Retina (tissue), 1 donor: ENCODE measurements around the gene CLIC4.
"Not testable (repeated sequence)": the region's sequence is repeated elsewhere in the genome, so short reads cannot be mapped to it uniquely, and the experiment has no call there.

ENCODE experiments used
- DNase-seq: peaks from one replicate; pipeline ENCODE4 v3.0.0-alpha.2; 2016

Gene CLIC4

DNA sequence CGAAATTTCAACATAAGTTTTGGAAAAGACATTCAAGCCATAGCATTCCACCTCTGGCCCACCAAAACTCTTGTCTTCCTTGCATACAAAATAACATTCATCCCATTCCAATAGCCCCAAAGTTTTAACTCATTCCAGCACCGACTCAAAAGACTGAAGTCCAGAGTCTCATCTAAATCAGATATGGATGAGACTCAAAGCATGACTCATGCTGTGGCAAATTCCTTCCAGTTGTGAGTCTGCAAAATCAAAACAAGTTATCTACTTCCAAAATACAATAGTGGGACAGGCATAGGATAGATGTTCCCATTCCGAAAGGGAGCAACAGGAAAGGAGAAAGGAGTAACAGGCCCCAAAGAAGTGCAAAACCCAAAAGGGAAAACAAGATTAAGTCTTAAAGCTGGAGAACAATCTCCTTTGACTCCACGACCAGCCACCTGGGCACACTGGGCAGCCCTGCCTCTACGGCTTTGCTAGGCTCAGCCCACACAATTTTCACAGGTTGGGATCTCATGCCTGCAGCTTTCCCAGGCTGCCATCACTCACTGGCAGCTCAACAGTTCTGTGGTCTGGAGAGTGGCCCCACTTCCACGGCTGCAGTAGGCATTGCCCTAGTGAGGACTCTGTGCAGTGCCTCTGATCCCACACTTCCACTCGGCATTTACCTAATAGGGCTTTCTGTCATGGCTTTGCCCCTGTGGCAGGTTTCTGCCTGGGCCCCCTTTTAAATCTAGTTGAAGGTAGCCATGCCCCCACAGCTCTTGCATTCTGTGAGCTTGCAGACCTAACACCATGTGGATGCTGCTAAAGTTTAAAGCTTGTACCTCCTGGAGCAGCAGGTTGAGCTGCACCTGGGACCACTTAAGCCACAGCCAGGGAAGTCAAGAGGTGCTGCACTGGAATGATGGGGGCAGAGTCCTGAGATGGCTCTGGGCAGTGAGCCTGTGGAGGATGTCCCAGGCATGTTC is 133.8 kb downstream of the CLIC4 start:
- no peak for DNase-seq

DNA sequence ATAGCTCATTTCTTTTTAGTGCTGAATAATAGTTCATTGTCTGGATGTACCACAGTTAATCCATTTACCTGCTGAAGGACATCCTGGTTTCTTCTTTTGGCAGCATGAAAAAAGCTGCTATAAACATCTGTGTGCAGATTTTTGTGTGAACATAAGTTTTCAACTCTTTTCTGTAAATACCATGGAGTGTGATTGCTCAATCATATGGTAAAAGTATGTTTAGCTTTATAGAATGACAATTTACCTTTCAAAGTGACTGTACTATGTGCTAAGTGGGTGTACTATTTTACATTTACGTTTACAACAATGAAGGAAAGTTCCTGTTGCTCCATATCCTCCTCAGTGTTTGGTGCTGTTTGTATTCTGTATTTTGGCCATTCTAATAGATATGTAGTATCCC is 135.8 kb downstream of the CLIC4 start:
- DNase-seq, result no peak

DNA sequence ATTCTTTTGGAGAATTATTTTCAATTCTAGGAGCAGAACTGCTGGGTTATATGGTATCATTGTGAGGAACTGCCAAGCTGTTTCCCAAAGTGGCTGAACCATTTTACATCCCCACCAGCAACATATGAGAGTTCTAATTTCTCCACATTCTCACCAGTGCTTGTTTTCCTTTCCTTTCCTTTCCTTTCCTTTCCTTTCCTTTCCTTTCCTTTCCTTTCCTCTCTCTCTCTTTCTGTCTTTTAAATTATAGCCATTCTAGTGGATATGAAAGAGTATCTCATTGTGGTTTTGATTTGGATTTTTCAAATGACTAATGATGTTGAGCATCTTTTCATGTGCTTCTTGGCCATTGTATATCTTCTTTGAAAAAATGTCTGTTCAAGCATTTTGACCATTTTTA is 139.5 kb downstream of the CLIC4 start:
- DNase-seq, result no peak

DNA sequence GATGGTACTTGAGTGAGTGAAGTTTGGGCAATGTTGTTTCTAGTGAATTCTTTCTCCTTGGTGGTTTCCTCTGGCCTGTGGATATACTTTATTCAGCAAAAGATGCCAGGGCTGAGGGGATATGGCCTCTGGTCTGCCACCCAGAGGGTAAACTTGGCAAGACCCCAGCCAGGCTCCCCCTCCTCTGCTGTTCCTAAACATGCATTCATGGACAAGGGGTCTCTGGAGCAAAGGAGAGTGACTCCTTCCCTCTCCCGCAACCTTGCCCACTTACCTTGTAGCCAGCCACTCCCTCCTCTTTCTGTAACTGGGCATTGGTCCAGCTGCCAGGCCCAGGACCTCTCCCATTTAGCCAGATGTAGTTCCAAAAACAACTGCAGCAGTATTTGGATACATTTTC is 141.0 kb downstream of the CLIC4 start:
- no peak for DNase-seq

DNA sequence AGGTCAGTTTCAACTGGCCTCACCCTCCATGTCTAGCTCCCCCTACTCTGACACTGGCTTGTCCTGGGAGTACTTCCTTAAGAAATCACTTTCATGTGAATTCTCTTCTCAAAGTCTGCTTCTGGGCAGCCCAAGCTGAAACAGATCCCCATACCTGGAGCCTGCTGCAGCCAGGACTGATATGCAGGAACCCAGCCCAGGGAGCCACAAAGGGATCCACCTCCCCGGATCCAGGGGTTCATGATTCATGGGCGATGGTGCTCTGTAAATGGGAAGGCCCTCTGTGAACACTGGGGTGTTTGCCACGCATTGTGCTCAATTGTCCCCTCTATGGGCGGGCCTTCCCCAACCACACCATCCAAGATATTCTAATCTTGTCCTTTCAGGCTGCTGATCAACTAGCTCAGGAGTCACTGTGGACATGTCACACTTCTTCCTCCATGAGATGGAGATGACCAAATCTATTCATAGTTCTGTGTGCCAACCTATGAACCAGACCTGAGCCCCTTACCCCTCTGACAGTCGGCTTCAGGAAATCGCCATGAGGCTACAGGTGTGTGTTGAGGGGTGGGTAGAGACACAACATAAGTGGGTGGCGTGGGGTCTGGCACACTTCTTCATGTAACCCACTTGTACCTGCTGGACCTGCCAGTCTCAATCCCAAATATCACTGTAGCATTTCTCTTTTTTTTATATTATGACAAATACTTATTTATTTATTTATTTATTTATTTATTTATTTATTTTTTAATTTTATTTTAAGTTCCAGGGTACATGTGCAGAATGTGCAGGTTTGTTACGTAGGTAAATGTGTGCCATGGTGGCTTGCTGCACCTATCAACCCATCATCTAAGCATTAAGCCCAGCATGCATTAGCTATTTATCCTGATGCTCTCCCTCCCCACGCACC is 143.1 kb downstream of the CLIC4 start:
- no peak for DNase-seq

DNA sequence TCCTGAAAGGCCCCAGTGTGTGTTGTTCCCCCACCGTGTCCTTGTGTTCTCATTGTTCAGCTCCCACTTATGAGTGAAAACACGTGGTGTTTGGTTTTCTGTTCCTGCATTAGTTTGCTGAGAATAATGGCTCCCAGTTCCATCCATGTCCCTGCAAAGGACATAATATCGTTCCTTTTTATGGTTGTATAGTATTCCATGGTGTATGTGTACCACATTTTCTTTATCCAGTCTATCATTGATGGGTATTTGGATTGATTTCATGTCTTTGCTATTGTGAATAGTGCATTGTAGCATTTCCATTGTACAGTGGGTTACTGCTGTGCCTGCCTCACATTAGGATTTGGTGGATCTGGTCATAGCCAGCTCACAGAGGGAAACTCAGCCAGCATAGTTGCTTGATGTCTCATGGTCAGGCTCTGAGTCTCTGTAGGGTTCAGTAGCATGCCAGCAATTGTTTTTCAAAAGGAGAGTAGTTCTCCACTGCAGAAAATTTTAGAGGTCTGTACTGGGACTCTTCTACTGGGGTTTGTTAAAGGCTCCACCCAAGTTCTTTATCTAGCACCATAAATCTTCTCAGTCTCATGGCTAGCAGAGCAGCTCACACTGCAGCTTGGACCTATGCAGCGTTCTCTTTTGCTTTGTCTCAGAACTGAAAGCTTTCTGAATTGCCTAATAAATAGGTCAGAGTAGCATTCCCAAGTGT is 143.9 kb downstream of the CLIC4 start:
- no peak for DNase-seq

DNA sequence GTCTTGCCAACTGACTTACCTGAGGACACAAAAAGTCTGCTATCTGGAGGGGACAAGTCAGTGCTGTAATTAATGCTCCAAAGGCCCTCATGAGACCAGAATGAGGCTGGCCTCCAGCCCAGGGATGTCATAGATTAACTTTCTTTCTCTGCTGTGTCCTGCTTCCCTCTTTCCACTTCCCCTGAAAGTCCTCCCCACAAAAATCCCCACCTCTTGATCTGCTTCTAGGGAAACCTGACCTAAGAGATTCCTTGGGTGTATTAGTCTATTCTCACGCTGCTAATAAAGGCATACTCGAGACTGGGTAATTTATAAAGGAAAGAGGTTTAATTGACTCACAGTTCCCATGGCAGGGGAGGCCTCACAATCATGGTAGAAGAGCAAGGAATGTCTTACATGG is 145.6 kb downstream of the CLIC4 start:
- DNase-seq, result no peak

DNA sequence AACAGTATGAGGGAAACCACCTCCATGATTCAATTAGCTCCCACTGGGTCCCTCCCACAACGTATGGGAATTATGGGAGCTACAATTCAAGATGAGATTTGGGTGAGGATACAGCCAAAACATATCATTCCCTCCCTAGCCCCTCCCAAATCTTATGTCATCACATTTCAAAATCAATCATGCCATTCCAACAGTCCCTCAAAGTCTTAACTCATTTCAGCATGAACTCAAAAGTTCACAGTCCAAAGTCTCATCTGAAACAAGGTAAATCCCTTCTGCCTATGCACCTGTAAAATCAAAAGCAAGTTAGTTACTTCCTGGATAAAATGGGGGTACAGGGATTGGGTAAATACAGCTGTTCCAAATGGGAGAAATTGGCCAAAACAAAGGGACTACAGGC is 146.1 kb downstream of the CLIC4 start:
- not testable (repeated sequence) for DNase-seq

DNA sequence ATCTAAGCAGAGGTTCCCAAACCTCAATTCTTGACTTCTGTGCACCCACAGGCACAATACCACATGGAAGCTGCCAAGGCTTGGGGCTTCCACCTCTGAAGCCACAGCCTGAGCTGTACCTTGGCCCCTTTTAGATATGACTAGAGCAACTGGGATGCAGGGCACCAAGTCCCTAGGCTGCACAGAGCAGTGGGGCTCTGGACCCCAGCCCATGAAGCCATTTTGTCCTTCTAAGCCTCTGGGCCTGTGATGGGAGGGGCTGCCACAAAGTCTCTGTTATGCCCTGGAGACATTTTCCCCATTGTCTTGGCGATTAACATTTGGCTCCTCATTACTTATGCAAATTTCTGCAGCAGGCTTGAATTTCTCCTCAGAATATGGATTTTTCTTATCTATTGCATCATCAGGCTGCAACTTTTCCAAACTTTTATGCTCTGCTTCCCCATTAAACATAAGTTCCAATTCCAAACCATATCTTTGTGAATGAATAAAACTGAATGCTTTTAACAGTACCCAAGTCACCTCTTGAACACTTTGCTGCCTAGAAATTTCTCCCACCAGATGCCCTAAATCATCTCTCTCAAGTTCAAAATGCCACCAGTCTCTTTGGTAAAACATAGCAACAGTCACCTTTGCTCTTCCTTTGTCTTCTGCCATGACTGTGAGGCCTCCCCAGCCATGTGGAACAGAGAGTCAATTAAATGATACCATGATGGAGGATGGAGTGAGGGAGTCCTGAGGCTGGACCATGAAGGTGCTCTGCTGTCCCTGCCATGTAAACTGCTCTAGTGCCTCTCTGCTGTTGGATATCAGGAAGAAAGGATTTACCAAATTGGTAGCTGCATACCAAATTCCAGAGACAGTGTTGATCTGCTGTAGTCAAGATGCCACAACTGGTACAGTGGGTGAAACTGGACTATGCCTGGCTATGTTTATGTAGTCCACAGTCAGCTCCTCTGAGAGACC is 147.2 kb downstream of the CLIC4 start:
- DNase-seq, result no peak

DNA sequence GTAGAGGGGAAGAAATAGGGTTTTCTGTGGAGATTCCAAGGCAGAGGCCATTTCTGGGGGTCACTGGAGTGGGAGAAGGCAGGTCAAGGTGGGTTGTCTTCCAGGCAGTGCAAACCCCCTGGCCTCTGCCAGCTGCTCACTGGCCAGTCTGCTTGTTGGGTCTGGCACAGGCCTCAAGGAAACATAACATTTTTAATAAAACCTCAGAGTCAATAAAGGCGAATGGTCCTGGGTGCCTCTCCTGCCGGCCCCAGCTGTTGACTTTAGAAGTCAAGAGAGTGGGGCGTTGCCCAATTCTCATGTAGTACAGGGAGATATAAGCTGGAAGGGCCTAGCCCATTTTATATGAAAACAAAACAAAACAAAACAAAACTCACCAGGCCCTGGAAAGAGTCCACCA is 148.2 kb downstream of the CLIC4 start:
- no peak for DNase-seq
